Upper lobe of left lung (tissue), 4 donors: ENCODE results near the gene SOX5.

ENCODE experiments used
- EP300 ChIP-seq, 4 donors: sonication (generic); formaldehyde crosslinking; IDR thresholded peaks; one replicate each; pipeline ENCODE4 v1.5.1; 2017; ENCODE audit warnings: antibody characterized with exemption in 4 of 4, control low read depth in 2 of 4
- POLR2A ChIP-seq, 4 donors: fragments of 450-650 bp; IDR thresholded peaks; one replicate each; pipeline ENCODE4 v1.5.1; 2016 to 2017; ENCODE audit warnings: antibody characterized with exemption in 4 of 4, mild to moderate bottlenecking in 2 of 4
- POLR2AphosphoS5 ChIP-seq, 2 donors: sonication (generic); formaldehyde crosslinking; IDR thresholded peaks; one replicate each; pipeline ENCODE4 v1.5.1; 2017; ENCODE audit warnings: antibody characterized with exemption in 2 of 2
- TF ChIP-seq, protein P1 (sequence below), 6 experiments: fragments of 450-650 bp in 4 of 6; fragments of 200-600 bp in 2 of 6; sonication (generic) in 2 of 6; IDR thresholded peaks; one replicate each; pipeline ENCODE4 v1.5.1; 2016 to 2019; ENCODE audit warnings: antibody characterized with exemption in 6 of 6

- TF ChIP-seq, protein P1, sequence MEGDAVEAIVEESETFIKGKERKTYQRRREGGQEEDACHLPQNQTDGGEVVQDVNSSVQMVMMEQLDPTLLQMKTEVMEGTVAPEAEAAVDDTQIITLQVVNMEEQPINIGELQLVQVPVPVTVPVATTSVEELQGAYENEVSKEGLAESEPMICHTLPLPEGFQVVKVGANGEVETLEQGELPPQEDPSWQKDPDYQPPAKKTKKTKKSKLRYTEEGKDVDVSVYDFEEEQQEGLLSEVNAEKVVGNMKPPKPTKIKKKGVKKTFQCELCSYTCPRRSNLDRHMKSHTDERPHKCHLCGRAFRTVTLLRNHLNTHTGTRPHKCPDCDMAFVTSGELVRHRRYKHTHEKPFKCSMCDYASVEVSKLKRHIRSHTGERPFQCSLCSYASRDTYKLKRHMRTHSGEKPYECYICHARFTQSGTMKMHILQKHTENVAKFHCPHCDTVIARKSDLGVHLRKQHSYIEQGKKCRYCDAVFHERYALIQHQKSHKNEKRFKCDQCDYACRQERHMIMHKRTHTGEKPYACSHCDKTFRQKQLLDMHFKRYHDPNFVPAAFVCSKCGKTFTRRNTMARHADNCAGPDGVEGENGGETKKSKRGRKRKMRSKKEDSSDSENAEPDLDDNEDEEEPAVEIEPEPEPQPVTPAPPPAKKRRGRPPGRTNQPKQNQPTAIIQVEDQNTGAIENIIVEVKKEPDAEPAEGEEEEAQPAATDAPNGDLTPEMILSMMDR (IDR thresholded peaks at IDR 0.05): no peak
- TF ChIP-seq EP300 (IDR thresholded peaks at IDR 0.05): no peak
- no peak for TF ChIP-seq POLR2A (IDR thresholded peaks at IDR 0.05)
- no peak for TF ChIP-seq POLR2AphosphoS5 (IDR thresholded peaks at IDR 0.05)
Measured at GRCh38 chr12:23893611-23894010, 55.9 kb downstream of the SOX5 start.
